GM21360 (cell line): ENCODE results near the gene GOLGA6L9.
"Not testable (repeated sequence)": the region's sequence is repeated elsewhere in the genome, so short reads cannot be mapped to it uniquely, and the experiment has no call there.

Experiments
- ATAC-seq: cut with Tn5 transposase; IDR thresholded peaks from one replicate; pipeline ENCODE4 v1.9.1; 2021; ENCODE audit warnings: mild to moderate bottlenecking, moderate library complexity; ENCODE audit not compliant: unreplicated experiment

Gene GOLGA6L9

DNA sequence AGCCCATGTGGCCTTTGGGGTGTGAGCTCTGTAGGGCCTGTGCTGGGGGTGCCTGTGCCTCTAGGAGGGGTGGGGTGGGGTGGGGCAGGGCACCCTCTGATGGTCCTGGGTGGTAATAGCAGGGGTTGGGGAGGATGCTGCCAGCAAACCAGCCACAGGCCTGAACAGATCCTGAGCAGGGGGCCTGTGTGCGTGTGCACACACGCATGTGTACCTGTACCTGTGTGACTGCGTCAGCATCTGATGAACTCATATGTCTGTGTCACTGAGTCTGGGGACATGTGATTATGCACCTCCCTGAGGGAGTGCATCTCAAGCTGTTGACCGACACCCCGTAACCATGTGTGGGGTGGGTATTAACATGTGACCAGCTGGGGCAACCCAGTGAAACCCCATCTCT, 36.0 kb downstream of the GOLGA6L9 start:
- not testable (repeated sequence) for ATAC-seq

DNA sequence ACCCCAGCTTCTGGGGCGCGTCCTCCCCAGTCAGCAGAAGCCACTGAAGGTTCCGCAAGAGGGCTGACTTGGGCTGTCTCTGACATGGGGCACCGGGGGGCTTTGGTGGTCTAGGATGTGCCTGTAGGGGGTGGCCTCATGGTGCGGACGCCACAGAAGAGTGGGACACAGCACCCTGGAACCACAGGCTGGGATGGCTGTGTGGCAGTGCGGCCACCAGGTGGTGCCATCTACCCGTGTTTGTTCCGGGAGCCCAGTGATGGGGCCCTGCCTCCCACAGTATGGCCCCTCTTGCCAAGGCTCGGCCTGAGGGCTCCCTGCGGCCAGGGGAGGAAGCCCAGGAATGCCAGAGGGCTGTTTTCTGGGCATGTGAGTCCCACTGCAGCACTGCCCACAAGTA, 38.6 kb downstream of the GOLGA6L9 start:
- peak; percentile 88 for ATAC-seq

- ATAC-seq, result not testable (repeated sequence)
Measured at GRCh38 chr15:82469381-82469780, 39.8 kb downstream of the GOLGA6L9 start.

- not testable (repeated sequence) for ATAC-seq
Measured at GRCh38 chr15:82472269-82472982, 42.8 kb downstream of the GOLGA6L9 start.

DNA sequence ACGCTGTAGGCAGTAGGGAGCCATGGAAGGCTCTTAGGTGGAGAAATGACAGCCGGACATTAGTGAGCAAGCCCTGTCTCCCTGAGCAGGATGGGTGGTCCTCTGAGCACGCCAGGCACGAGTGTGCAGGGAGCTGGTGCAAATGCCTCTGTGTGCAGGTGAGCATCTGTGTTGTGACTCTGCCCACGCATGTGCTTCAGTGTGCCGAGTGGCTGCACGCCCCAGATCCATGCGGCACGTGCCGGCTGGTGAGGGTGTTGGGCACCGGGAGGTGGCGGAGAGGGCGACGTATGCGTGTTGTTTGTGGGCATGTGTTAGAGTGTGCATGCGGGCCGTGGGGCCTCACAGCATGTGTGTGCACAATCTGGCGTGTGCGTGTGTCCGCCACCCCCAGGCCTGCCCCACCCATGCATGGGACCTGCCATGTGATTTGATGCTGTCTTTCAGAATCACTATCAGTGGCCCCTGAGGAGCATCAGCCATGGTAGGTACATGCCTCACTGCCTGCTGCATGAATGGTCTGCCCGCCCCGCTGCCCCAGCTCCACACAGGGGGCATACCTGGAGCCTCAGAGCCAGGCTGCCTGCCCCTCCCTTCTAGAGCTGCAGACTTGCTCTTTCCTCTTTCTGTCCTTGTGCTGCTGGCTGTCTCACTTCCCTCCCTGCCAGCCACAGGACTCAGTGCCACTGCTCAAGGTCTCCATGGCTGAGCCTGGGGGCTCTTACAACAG, 45.1 kb downstream of the GOLGA6L9 start:
- not testable (repeated sequence) for ATAC-seq

DNA sequence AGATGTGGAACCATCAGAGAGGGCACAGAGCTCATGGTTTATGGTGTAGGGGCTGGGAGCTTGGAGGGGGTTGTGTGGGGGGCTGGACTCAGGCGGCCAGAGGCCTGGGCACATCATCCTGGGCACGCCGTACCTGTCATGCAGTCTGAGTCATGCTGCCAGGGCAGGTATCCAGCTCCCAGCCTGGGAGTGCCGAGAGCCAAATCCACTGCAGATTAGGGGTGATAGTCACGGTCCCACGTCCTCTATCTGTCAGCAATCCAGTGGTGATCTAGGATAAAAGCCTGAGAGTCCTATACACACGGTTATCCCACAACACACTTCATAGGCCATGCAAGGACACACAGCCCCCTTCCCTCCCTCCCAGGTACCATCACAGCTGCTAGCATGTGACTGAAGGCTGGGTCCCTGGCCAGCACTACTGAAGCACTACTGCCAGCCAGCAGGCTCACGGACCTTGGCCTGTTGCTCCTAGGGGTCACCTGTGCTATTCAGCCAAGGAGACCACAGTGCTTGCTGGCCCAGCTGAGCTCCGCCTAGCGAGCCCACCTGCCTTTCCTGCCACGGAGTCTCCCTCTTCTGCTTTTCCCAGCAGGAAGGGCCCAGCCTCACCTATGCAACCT, 45.8 kb downstream of the GOLGA6L9 start:
- ATAC-seq, result not testable (repeated sequence)

DNA sequence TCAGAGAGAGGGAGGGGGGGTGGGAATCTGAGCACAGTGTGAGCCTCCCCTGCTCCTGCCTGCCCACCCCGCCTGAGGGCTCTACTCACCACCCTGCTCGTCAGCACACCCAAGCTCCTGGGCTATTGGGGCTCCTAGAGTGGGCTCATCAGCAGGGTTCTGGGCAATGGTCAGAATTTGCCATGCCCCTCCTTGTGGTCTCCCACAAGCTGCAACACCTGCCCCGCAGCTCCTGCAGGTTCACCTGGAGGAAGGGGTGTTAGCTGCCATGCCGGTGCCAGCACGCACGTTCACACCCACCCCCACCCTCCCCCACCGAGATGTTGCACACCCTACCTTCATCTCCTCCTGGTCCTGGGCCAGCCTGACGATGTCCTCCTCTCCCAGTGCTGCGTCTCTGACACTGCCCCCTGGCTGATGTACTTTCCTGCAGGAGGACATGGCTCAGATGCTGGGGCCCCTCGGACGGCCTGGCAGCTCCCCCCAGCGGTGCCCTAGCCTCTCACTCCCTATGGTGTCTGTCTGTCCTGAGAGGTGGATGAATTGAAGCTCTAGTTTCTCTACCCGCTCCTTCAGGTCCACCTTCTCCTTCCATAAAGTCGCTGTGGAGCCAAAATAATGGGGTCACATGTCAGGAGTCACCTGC, 47.2 kb downstream of the GOLGA6L9 start:
- ATAC-seq, result not testable (repeated sequence)

- ATAC-seq, result not testable (repeated sequence)
Measured at GRCh38 chr15:82477343-82478057, 47.9 kb downstream of the GOLGA6L9 start.
